T-helper 22 cell (primary cell): Measurements from ENCODE around the gene TMEM9.

Experiments used
- DNase-seq: peaks from one replicate; pipeline ENCODE4 v3.0.0-alpha.2; 2020; ENCODE audit warnings: low read depth

Gene TMEM9

DNA sequence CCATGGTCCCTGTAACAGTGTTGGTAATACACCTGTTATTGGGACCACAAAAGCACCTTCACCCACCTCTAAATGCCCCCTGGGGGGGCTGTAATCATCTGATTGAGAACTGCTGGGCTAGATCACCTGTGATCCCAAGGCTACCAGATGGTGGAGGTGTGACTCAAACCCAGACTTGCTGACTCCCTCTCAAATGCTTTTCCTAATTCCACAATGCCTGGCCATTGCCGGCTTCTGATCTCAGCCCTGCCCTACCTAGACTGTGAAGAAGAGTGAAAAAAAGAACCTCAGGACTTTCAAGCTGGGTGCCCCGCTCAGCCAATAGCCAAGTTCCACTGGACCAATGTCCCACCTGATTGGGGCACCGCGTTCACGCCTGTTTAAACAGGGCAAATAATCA lies 9.6 kb downstream of the TMEM9 start:
- no peak for DNase-seq

DNA sequence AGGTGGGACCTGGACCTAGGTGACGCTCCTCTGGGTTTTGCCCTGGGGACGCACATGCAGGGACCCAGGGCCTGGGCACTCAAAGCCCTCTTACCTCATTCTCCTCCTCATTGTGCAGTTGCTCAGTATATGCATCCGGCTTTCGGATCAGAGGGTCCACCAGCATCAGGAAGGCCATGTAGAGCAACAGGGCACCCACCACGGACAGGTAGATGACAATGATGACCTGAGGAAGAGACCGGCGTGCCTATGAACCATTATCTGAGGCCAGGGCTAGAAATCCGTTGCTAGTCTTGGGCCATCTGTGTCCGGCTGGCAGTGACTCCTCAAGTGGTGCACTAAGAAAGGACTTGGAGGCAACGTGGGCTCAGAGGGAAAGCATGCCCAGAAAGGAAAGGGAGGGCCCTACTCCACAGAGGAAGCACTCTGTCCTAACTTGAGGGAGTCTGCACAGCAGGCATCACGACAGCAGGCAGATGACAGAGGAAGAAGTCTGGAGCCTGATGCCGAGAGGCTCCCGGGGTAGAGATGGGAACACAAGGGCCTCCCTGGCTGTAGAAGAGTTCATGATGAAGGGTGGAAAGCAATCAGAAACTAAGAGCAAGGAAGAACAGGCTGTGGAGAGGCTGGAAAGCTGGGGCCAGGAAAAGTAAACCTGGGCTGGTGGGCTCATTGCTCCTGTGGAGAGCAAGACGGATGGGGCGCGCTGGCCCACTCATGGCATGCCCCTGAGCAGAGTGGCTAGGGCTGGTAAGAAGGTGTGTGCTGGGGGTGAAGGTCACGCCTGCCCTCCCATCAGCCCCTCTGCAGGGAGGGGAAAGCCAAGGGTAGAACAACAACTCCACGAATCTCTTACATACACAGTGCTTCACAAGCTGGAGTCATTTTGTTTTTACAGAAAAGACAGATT lies 10.3 kb downstream of the TMEM9 start:
- no peak for DNase-seq

GRCh38 chr1:201142849-201143725 lies 11.2 kb downstream of the TMEM9 start:
- DNase-seq, result no peak

GRCh38 chr1:201142011-201142848 lies 12.0 kb downstream of the TMEM9 start:
- DNase-seq, result no peak

DNA sequence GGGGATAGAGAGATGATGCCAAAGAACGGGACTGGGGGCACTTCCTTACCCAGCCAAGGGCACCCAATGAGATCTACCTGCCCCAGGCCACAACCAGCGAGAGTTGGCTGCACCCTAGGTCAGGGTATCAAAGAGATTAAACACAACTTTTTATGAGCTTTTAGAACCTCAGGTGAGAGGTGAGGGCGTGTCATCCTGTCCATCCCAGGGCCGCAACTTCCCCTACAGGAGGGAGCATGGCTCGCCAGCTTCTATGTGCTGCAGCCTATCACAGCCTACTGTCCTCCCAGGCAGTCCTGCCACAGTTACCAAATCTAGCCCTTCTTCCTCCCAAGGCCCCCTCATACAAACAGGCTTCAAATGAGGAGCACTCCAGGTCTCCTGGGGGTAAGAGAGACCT lies 12.9 kb downstream of the TMEM9 start:
- DNase-seq, result no peak

DNA sequence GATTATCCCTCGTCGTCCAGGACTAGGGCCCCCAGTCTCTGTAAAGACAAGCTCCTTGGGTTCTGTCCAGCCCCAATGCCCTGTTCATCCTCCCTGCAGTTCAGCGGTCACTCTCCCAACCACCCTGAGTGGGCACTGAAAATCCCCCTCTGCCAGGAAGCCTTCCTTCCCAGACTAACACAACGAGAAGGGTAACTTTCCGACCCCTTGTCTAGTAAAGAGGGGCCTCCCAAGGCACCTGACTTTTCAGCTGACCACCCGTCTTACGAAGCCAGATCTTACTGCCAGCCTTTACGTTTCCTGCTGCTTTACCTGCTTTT lies 13.4 kb downstream of the TMEM9 start:
- no peak for DNase-seq

DNA sequence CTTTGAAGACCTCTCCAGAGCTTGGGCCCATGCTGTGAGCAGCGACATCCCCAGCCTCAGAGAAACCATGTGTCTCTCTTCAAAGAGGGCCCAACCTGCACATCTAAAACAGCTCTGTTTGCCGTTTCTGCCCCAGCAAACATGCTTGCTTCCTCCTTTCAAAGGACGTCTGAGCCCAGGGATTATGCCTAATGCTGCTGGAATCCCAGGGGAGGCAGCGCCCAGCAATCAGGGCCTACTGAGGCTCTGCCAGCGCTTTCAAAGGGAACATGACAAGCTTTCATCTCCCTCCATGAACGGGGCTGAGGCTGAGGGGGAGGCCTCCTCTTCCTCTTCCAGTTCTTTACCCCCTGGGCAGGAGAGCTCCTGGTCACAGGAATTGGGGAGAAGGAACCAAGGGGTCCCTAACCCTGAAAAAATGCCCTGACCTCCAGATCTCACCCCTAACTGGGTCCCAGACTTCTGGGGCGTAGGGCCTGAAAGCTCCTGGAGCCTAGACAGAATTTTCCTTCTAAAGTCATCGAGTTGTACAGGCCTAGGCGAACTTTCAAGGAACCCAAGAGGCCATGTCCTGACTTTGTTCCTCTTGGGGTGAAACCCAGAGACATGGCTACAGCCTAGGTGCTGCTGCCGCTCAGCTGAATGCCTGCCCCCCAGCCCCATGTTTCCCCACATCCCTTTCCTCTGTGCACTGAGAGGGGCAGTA lies 13.9 kb downstream of the TMEM9 start:
- no peak for DNase-seq

DNA sequence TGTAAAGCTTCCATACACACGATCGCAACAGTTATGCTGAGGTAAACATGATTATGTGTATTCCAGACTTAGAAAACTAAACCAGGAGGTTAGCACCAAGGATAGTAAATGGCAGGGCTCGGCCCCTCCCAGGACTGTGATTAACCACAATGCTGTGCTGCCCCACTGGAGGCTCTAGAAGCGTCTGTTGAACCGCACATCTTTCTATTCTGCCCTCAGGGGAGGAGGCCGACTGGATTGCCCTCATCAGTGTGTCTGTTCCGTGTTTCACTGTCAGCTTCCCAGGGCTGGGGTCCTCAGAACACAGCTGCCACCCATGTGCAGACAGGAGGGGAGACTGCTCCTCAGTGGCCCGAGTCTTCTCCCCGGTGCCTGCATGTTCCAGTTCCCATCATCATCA lies 14.5 kb downstream of the TMEM9 start:
- DNase-seq, result no peak

- DNase-seq, result no peak
Measured at GRCh38 chr1:201139306-201139705, 15.0 kb downstream of the TMEM9 start.

DNA sequence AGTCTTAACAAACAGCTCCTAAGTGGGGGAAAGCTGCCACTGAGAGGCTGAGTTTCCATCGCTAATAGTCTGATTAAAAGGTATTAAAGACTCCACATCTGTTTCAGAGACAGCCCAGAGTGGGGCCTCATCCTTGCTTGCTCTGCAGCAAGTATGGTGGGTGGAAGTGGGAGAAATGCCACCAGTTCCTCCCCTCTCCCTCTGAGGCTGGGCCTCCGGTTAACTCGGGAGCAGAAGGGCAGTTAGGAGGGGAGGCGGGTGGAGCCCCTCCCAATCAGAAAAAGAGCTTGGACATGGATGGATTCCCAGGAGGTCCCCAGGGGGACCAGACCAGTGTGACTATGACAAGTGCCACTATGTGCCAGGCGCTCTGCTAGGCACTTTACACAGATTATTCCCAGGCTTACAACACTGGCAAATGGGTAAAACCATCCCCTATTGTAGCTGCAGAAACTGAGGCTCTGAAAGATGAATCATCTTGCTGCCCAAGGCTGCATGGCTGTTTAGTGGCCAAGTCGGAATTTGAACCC lies 15.9 kb downstream of the TMEM9 start:
- DNase-seq, result no peak

GRCh38 chr1:201137579-201138310 lies 16.5 kb downstream of the TMEM9 start:
- DNase-seq, result no peak

DNA sequence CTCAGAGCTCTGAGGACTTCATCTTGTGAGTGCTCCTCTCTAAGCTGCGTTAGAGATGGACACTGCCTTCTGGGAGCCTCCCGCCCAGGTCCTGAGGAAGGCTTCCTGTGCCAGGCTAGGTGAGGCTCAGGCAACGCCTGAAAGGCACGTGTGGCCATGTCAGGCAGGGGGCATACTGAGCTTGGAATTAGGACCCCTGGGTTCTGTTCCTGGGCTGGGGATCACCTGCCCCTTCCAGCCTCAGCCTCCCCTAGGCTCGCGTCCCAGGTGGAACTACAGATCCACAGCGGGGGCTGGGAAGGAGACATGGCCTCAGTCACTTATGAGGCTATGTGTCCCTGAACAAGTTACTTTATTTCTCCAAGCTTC lies 17.3 kb downstream of the TMEM9 start:
- no peak for DNase-seq

GRCh38 chr1:201136355-201137023 lies 17.8 kb downstream of the TMEM9 start:
- no peak for DNase-seq

GRCh38 chr1:201134405-201134804 lies 19.9 kb downstream of the TMEM9 start:
- DNase-seq, result no peak

GRCh38 chr1:201131398-201131797 lies 22.9 kb downstream of the TMEM9 start:
- DNase-seq, result no peak

DNA sequence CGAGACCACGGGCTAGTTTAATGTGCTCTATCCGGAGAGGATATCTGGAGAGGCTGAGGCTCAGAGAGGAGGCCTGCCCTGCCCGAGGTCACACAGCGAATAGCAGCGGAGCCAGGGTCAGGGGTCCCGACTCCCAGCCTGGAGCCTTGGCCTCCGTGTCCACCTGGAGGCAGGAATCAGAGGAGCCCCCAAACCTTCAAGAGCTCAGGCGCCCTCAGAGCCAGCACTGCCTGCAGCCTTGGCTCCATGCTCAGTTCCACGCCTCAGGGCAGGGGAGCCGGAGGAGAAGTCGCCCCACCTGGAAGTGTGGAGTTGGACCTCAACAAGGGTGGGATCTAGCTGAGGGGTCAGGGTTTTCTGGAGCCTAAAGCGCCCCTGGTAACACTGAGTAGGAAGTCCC lies 25.3 kb downstream of the TMEM9 start:
- DNase-seq, result no peak

DNA sequence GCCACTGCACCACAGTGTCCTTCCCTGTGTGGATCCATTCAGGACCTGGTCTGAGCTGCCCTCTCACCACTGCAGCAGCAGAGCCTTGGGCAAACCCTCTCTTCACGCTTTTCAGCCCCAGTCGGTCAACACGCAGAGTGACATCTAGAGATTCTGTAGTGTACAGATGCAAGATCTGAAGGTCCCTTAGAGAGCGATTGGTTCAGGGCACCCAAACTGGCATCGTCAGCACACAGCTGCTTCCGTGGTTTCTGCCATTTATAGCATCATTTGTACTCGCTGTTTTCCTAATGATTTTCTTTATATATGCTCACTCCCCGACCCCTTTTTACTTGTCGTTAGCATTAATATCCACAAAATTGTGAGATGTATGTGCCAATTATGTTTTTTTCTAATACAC lies 25.8 kb downstream of the TMEM9 start:
- DNase-seq, result no peak

DNA sequence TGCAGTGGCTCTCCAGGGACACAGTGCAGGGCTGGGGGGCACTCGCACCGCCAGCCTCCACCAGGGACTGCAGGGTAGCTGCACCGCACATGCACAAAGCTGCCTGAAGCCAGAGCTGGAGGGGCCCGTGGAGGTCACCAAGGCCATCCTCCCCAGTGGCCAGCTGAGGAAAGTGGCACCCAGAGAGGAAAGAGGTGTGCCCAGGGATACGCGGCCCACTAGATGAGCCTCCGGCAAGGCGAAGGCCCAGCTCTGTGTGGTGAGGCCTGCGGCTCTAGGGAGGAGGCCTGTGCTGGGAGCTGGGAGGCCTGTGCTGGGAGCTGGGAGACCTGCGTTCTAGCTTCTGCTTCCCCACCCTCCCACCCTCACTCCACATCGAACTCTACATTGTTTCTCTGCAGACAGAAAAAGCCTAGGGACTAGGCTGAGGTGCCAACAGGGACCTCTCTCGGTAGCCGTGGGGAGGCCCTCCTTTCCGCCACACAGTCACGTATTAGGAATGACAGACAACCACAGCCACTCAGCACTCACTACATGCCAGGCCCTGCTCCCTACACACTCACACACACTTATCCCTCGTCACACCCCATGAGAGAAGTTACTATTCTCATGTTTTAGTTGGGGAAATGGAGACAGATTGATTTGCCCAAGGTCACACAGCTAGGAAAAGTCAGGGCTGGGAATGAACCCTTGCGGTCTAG lies 26.4 kb downstream of the TMEM9 start:
- DNase-seq, result no peak
